ENCODE measurements around the gene SSH2.

GRCh38 chr17:29930409-29931010, 482 bp upstream of the SSH2 start:
- TF ChIP-seq CTCF (IDR thresholded peaks at IDR 0.05), result no peak
- TF ChIP-seq POLR2A (IDR thresholded peaks at IDR 0.05), result no peak
- no peak for TF ChIP-seq EP300 (IDR thresholded peaks at IDR 0.05)

All from ovary (tissue), 3 donors.